ENCODE measurements around the gene PITPNB. TPM values are rescaled to one million over a fixed set of nuclear protein-coding genes. Genes with fewer than 3 reads are reported as not detected.

PITPNB gene
- total and polyA plus RNA-seq, 2 of the 13 experiments (the other 11 are each of a cell fraction or from before 2014, with no cell fraction given) = 17.0 to 30.1 TPM

GRCh38 chr22:27846910-27847309 lies 72.1 kb downstream of the PITPNB start (continued):
- TF ChIP-seq KDM2A (CRISPR knock-in tag; IDR thresholded peaks at IDR 0.05; ENCODE audit: borderline replicate concordance, low read depth) = no peak
- TF ChIP-seq KLF11 (CRISPR knock-in tag; IDR thresholded peaks at IDR 0.05) = no peak
- TF ChIP-seq MTF2 (CRISPR knock-in tag; IDR thresholded peaks at IDR 0.05; ENCODE audit: borderline replicate concordance) = no peak
- no peak for TF ChIP-seq BRD4 (CRISPR knock-in tag; IDR thresholded peaks at IDR 0.05)

DNA sequence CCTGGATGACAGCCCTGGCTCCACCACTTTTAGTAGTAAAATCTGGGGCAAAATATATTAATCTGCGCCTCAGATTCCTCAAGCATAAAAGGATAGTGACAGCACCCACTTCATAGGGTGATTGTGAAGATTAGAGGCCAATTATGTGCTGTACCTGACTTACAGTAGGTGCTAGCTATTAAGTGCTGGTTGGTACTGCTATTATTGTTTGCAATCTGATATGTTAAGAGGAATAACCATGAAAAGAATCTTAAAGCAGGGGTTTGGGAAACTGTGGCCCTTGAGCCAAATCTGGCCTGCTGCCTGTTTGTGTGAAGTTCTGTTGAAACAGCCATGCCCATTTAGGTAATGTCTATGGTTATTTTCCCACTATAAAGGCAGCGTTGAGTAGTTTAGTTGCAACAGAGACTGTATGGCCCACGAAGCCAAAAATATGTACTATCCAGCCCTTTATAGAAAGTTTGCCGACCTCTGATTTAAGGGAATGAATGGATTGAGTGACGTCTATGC lies 72.8 kb downstream of the PITPNB start:
- ATAC-seq = no peak
- Histone ChIP-seq H3K79me2 (ENCODE audit: insufficient read depth, low read length) (no peaks in the 10 kb centered on the region), H3K9ac (ENCODE audit: insufficient read depth, low read depth, low read length) (no peak overlapping the region), H3K27ac (ENCODE audit: extremely low read length, insufficient read depth, low read length) (no peak overlapping the region), H2AFZ (ENCODE audit: low read length) (no peak overlapping the region), H3K36me3 (replicated peaks in 1 of 2; ENCODE audit: control insufficient read depth in 1 of 2, insufficient read depth in 2 of 2, low read length in 2 of 2) (peaks cover 1 to 17% of the 10 kb centered on the region in 2 experiments; a peak in 3 of 5 replicates), H4K20me1 (ENCODE audit: insufficient read depth, low read length) (no peaks in the 10 kb centered on the region; the same call in 1 of the 2 replicates), H3K4me3 (replicated peaks in 1 of 3; ENCODE audit: insufficient read depth in 1 of 3, low read depth in 2 of 3, low read length in 3 of 3) (no peak overlapping the region), H3K9me3 (ENCODE audit: low read length) (no peaks in the 10 kb centered on the region), H3K27me3 (ENCODE audit: control insufficient read depth in 1 of 2, insufficient read depth in 2 of 2, low read length in 2 of 2) (no peaks in the 10 kb centered on the region), H3K4me1 (ENCODE audit: insufficient read depth, low read length) (peaks cover 21% of the 10 kb centered on the region), H3K4me2 (ENCODE audit: low read depth, low read length) (no peak overlapping the region)
- in situ Hi-C loops (cut with HindIII; ENCODE audit: extremely low pct_ligation_motif_present, low pct_unique_long_range_greater_than_20kb) (loop anchor here (10.0 kb wide), 1 partner anchor 58 kb away; no protein-coding TSS in a partner anchor), intact Hi-C loops (cut with micrococcal nuclease; ENCODE audit: unreplicated experiment) (no loop called here)
- DNase-seq (ENCODE audit: low spot score) = no peak
- 99% methylated on average over 5 of the region's 5 CpGs for WGBS (ENCODE audit: low lambda C conversion rate)
- ChIA-PET POLR2A (no interaction called here), CTCF (ENCODE audit: low intra/inter-chr PET ratio, low total read pairs) (no interaction called here)
- TF ChIP-seq ATF6 (CRISPR knock-in tag; conservative IDR thresholded peaks at IDR 0.05) = no peak
- TF ChIP-seq HCFC1 (IDR thresholded peaks at IDR 0.05; ENCODE audit: low read depth, low read length) = no peak
- no peak for TF ChIP-seq ZNF792 (CRISPR knock-in tag; IDR thresholded peaks at IDR 0.05)
- no peak for TF ChIP-seq ZNF260 (CRISPR knock-in tag; IDR thresholded peaks at IDR 0.05; ENCODE audit: borderline replicate concordance, low read depth)
- TF ChIP-seq ZNF253 (CRISPR knock-in tag; IDR thresholded peaks at IDR 0.05; ENCODE audit: borderline replicate concordance) = no peak
- no peak for TF ChIP-seq ZNF720 (CRISPR knock-in tag; IDR thresholded peaks at IDR 0.05)
- TF ChIP-seq, protein P1, sequence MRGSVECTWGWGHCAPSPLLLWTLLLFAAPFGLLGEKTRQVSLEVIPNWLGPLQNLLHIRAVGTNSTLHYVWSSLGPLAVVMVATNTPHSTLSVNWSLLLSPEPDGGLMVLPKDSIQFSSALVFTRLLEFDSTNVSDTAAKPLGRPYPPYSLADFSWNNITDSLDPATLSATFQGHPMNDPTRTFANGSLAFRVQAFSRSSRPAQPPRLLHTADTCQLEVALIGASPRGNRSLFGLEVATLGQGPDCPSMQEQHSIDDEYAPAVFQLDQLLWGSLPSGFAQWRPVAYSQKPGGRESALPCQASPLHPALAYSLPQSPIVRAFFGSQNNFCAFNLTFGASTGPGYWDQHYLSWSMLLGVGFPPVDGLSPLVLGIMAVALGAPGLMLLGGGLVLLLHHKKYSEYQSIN (CRISPR knock-in tag; IDR thresholded peaks at IDR 0.05; ENCODE audit: borderline replicate concordance) = no peak
- TF ChIP-seq ZNF572 (CRISPR knock-in tag; IDR thresholded peaks at IDR 0.05) = no peak
- TF ChIP-seq CBX1 (IDR thresholded peaks at IDR 0.05; ENCODE audit: low read depth) = no peak
- no peak for TF ChIP-seq DNMT3B (CRISPR knock-in tag; conservative IDR thresholded peaks at IDR 0.05)
- no peak for TF ChIP-seq ISL2 (CRISPR knock-in tag; IDR thresholded peaks at IDR 0.05)
- TF ChIP-seq ARID3A (IDR thresholded peaks at IDR 0.05; ENCODE audit: low read depth, low read length) = no peak
- BruUV-seq (replicated peaks) = no TSS peak
- FAIRE-seq = no peak
